Muscle layer of colon (tissue), 2 donors: ENCODE measurements around the gene DAP3.
"Not testable (repeated sequence)": the region's sequence is repeated elsewhere in the genome, so short reads cannot be mapped to it uniquely, and the experiment has no call there.

Experiments used
- H3K27ac ChIP-seq: one replicate; pipeline ENCODE4 v1.7.0; 2013; ENCODE audit warnings: low read depth, mild to moderate bottlenecking, low read length, moderate library complexity
- H3K27me3 ChIP-seq, 2 donors: one replicate each; pipeline ENCODE4 v1.7.0; 2013; ENCODE audit warnings: low read length in 2 of 2, mild to moderate bottlenecking in 2 of 2; ENCODE audit not compliant: insufficient read depth in 2 of 2, control insufficient read depth in 1 of 2
- H3K36me3 ChIP-seq: one replicate; pipeline ENCODE4 v1.7.0; 2013; ENCODE audit warnings: mild to moderate bottlenecking, low read length; ENCODE audit not compliant: insufficient read depth
- H3K4me1 ChIP-seq: one replicate; pipeline ENCODE4 v1.7.0; 2013; ENCODE audit warnings: mild to moderate bottlenecking, low read length; ENCODE audit not compliant: insufficient read depth
- H3K4me3 ChIP-seq, 2 donors: one replicate each; pipeline ENCODE4 v1.7.0; 2013; ENCODE audit warnings: low read length in 2 of 2, low read depth in 1 of 2, mild to moderate bottlenecking in 1 of 2, moderate library complexity in 1 of 2
- H3K9ac ChIP-seq: one replicate; pipeline ENCODE4 v1.7.0; 2013; ENCODE audit warnings: low read length
- H3K9me3 ChIP-seq: one replicate; pipeline ENCODE4 v1.7.0; 2013; ENCODE audit warnings: mild to moderate bottlenecking, low read length
- donor health status: abdominal sarcoma.
- donor health status: Adenocarcinoma of cecum.

Gene DAP3

DNA sequence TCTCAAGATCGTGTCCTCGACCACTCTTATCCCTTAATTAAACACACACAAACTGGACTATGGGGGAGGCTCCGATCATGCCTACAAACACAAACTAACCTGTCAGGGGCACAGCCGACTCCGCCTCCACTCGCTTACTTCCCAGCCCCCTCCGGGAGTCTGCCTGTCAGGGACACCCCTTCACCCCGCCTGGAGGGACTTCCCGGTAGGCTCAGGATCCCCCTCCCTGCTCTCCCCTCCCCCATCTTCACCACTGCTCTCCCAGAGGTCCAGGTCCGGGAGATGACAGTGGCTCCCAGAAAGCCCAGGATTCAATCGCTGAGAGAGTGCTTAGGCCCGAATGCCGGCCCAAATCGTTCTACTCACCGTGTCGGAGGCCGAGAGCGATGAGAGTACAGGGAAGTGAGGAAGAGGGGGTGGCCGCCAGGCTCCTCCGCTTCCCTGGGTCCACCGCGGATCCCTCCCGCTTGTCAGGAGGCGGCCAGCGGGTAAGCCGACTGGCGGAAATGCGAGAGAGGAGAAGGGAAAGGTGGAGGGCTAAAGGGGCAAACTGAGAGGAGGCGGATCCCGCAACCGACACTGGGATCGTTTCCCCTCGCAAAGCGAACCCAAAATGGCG is 1.1 kb upstream of the DAP3 start:
- Histone ChIP-seq H3K27ac (peak overlapping the region; percentile 100), H3K4me1 (peaks cover 18% of the 10 kb centered on the region), H3K4me3 (peak overlapping the region; percentile 88 to 94), H3K9ac (peak overlapping the region; percentile 78)
- H3K36me3 ChIP-seq, H3K9me3 ChIP-seq, H3K27me3 ChIP-seq: not testable (repeated sequence)

- H3K9me3 ChIP-seq, result no peaks in the 10 kb centered on the region
- H3K36me3 ChIP-seq, result no peaks in the 10 kb centered on the region
- H3K9ac ChIP-seq, result peak within 1 kb of the TSS; percentile 78
- H3K27ac ChIP-seq, result peak within 1 kb of the TSS; percentile 100
- peaks cover 18% of the 10 kb centered on the region for H3K4me1 ChIP-seq
- peak within 1 kb of the TSS; percentile 88 to 94 for H3K4me3 ChIP-seq
- no peaks in the 10 kb centered on the region for H3K27me3 ChIP-seq
These were observed 389 bp upstream of the DAP3 start, which contains the start of gene YY1AP1 for GRCh38 chr1:155688324-155689080. YY1AP1 (minus strand) TSS chr1:155688774; CDS start chr1:155680436, 8,338 bp downstream.

- Histone ChIP-seq H3K27ac (no peak overlapping the region), H3K4me1 (peaks cover 7% of the 10 kb centered on the region), H3K36me3 (no peaks in the 10 kb centered on the region), H3K9ac (no peak overlapping the region), H3K9me3 (no peaks in the 10 kb centered on the region), H3K4me3 (no peak overlapping the region), H3K27me3 (no peaks in the 10 kb centered on the region)
These were observed 3.2 kb downstream of the DAP3 start for GRCh38 chr1:155691992-155692528.

GRCh38 chr1:155694167-155694566 is 5.3 kb downstream of the DAP3 start:
- no peaks in the 10 kb centered on the region for H3K27me3 ChIP-seq
- H3K4me1 ChIP-seq, result peaks cover 7% of the 10 kb centered on the region
- H3K9ac ChIP-seq, result no peak overlapping the region
- no peak overlapping the region for H3K4me3 ChIP-seq
- no peak overlapping the region for H3K27ac ChIP-seq
- no peaks in the 10 kb centered on the region for H3K36me3 ChIP-seq
- no peaks in the 10 kb centered on the region for H3K9me3 ChIP-seq

GRCh38 chr1:155695072-155695471 is 6.2 kb downstream of the DAP3 start:
- no peaks in the 10 kb centered on the region for H3K36me3 ChIP-seq
- H3K4me3 ChIP-seq, result no peak overlapping the region
- no peaks in the 10 kb centered on the region for H3K27me3 ChIP-seq
- no peaks in the 10 kb centered on the region for H3K9me3 ChIP-seq
- H3K4me1 ChIP-seq, result peaks cover 3% of the 10 kb centered on the region
- H3K27ac ChIP-seq, result no peak overlapping the region
- no peak overlapping the region for H3K9ac ChIP-seq

DNA sequence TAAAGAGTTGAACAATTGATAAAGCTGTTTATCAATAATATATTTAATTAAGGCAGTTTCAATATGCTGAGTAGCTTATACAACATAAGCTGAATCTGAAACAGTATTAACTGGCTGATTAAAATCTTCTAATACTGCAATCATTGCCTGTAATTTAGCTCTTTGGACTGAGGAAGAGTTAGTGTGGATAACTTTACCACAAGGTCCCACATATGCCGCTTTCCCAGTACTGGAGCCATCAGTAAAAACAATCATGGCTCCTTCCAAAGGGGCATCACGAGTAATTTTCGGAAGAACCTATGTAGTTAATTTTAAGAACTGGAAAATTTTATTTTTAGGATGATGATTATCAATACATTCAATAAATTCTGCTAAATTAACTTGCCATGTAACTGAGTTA is 6.7 kb downstream of the DAP3 start:
- H3K27me3 ChIP-seq, result no peaks in the 10 kb centered on the region
- no peak overlapping the region for H3K9ac ChIP-seq
- H3K9me3 ChIP-seq, result no peaks in the 10 kb centered on the region
- no peaks in the 10 kb centered on the region for H3K36me3 ChIP-seq
- H3K27ac ChIP-seq, result no peak overlapping the region
- H3K4me3 ChIP-seq, result no peak overlapping the region
- H3K4me1 ChIP-seq, result no peaks in the 10 kb centered on the region

DNA sequence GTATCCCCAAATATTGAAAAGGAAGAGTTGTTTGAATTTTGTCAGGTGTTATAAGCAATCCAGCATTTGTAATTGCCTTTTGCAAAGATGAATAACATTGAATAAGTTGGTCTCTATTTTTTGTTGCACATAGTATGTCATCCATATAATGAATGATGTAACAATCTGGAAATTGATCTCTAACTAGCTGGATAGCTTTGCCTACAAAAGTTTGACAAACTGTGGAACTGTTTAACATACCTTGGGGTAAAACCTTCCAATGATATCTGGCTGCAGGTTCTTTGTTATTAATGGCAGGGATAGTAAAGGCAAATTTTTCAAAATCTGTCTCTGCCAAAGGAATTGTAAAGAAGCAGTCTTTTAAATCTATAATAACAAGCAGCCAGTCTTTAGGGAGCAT is 7.6 kb downstream of the DAP3 start:
- H3K36me3 ChIP-seq, result no peaks in the 10 kb centered on the region
- no peaks in the 10 kb centered on the region for H3K4me1 ChIP-seq
- no peak overlapping the region for H3K27ac ChIP-seq
- no peaks in the 10 kb centered on the region for H3K9me3 ChIP-seq
- no peaks in the 10 kb centered on the region for H3K27me3 ChIP-seq
- no peak overlapping the region for H3K9ac ChIP-seq
- no peak overlapping the region for H3K4me3 ChIP-seq

GRCh38 chr1:155697046-155697445 is 8.2 kb downstream of the DAP3 start:
- H3K27ac ChIP-seq, result no peak overlapping the region
- H3K9ac ChIP-seq, result no peak overlapping the region
- H3K36me3 ChIP-seq, result no peaks in the 10 kb centered on the region
- no peaks in the 10 kb centered on the region for H3K27me3 ChIP-seq
- H3K4me3 ChIP-seq, result no peak overlapping the region
- H3K9me3 ChIP-seq, result no peaks in the 10 kb centered on the region
- H3K4me1 ChIP-seq, result no peaks in the 10 kb centered on the region

GRCh38 chr1:155697616-155698015 is 8.7 kb downstream of the DAP3 start:
- not testable (repeated sequence) for H3K27me3 ChIP-seq, H3K4me3 ChIP-seq, H3K36me3 ChIP-seq, H3K9me3 ChIP-seq, H3K27ac ChIP-seq, H3K4me1 ChIP-seq, H3K9ac ChIP-seq

GRCh38 chr1:155698382-155699038 is 9.6 kb downstream of the DAP3 start:
- Histone ChIP-seq H3K36me3 (no peaks in the 10 kb centered on the region), H3K27me3 (no peaks in the 10 kb centered on the region), H3K4me3 (no peak overlapping the region), H3K27ac (no peak overlapping the region), H3K4me1 (no peaks in the 10 kb centered on the region), H3K9ac (no peak overlapping the region), H3K9me3 (no peaks in the 10 kb centered on the region)

DNA sequence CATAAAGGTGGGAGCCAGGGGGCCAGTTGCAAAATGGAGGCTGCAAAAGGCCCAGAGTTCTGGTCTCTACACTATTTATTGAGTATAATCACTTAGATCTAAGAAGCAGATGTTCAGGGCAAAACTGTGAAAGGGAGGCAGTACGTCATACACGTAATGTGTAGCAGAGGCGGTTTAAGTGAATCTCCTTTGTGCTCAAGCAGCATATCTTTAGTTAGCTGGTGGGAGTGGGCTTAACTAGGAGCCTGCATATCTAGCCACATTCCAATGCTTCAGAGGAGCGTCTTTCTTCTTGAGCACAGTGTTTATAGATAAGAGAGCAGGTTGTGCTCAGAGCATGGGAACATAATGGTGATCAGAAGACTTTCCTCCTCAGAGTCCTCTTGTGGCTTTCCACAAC is 10.2 kb downstream of the DAP3 start:
- H3K9ac ChIP-seq, H3K36me3 ChIP-seq, H3K4me3 ChIP-seq, H3K9me3 ChIP-seq, H3K27ac ChIP-seq, H3K27me3 ChIP-seq, H3K4me1 ChIP-seq: not testable (repeated sequence)
